SJCRH30 (cell line): ENCODE data around the gene SGTA. TPM values are rescaled to one million over a fixed set of nuclear protein-coding genes. Genes with fewer than 3 reads are reported as not detected.

Source experiments
- DNase-seq, 2 experiments: peaks; one replicate each; pipeline ENCODE4 v3.0.0-alpha.2; 2015 to 2020
- H3K27ac ChIP-seq: fragments of 250-450 bp; sonication (Bioruptor Pico); 2 replicates; pipeline ENCODE4 v1.5.1; 2020; ENCODE audit warnings: mild to moderate bottlenecking, moderate library complexity
- H3K27me3 ChIP-seq: fragments of 250-450 bp; sonication (Bioruptor Pico); 2 replicates; pipeline ENCODE4 v1.5.1; 2020; ENCODE audit warnings: mild to moderate bottlenecking, moderate library complexity
- H3K36me3 ChIP-seq: fragments of 250-450 bp; sonication (Bioruptor Pico); 2 replicates; pipeline ENCODE4 v1.5.1; 2020; ENCODE audit warnings: mild to moderate bottlenecking, moderate library complexity
- H3K4me1 ChIP-seq: fragments of 250-450 bp; sonication (Bioruptor Pico); 2 replicates; pipeline ENCODE4 v1.5.1; 2020; ENCODE audit warnings: mild to moderate bottlenecking, moderate library complexity
- H3K4me3 ChIP-seq: fragments of 250-450 bp; sonication (Bioruptor Pico); 2 replicates; pipeline ENCODE4 v1.5.1; 2020; ENCODE audit warnings: mild to moderate bottlenecking, moderate library complexity
- H3K9me3 ChIP-seq: fragments of 250-450 bp; sonication (Bioruptor Pico); replicated peaks from 2 replicates; pipeline ENCODE4 v1.5.1; 2020; ENCODE audit warnings: mild to moderate bottlenecking, moderate library complexity
- total RNA-seq: library from RNA; depleted of rRNA; stranded (reverse); fragments of >200 nt; shearing (Covaris generic); gene quantifications from 2 replicates; pipeline ENCODE4 v1.2.3, GENCODE V29; 2014

The SGTA gene
- total RNA-seq, 1 experiment from 2014 or later: 103 TPM

GRCh38 chr19:2813235-2814160 lies 30.4 kb upstream of the SGTA start:
- Histone ChIP-seq H3K9me3 (no peaks in the 10 kb centered on the region), H3K27ac (no peak overlapping the region), H3K4me3 (no peak overlapping the region), H3K36me3 (peaks cover 24% of the 10 kb centered on the region), H3K4me1 (no peaks in the 10 kb centered on the region), H3K27me3 (no peaks in the 10 kb centered on the region)
- DNase-seq: no peak

GRCh38 chr19:2812414-2813234 lies 29.6 kb upstream of the SGTA start:
- H3K9me3 ChIP-seq: no peaks in the 10 kb centered on the region
- H3K4me3 ChIP-seq: no peak overlapping the region
- H3K27me3 ChIP-seq: no peaks in the 10 kb centered on the region
- H3K36me3 ChIP-seq: peaks cover 31% of the 10 kb centered on the region
- no peaks in the 10 kb centered on the region for H3K4me1 ChIP-seq
- no peak for DNase-seq
- H3K27ac ChIP-seq: no peak overlapping the region

- no peaks in the 10 kb centered on the region for H3K27me3 ChIP-seq
- no peak overlapping the region for H3K27ac ChIP-seq
- H3K9me3 ChIP-seq: no peaks in the 10 kb centered on the region
- peaks cover 36% of the 10 kb centered on the region for H3K36me3 ChIP-seq
- no peak overlapping the region for H3K4me3 ChIP-seq
- H3K4me1 ChIP-seq: no peaks in the 10 kb centered on the region
- no peak for DNase-seq
These were observed 28.8 kb upstream of the SGTA start for GRCh38 chr19:2811735-2812413.

- Histone ChIP-seq H3K27ac (no peak overlapping the region), H3K27me3 (no peaks in the 10 kb centered on the region), H3K9me3 (no peaks in the 10 kb centered on the region), H3K4me1 (no peaks in the 10 kb centered on the region), H3K36me3 (peaks cover 41% of the 10 kb centered on the region), H3K4me3 (no peak overlapping the region)
- DNase-seq: no peak
These were observed 28.2 kb upstream of the SGTA start for GRCh38 chr19:2811221-2811722.

- no peak overlapping the region for H3K4me3 ChIP-seq
- H3K27me3 ChIP-seq: no peaks in the 10 kb centered on the region
- H3K27ac ChIP-seq: no peak overlapping the region
- H3K9me3 ChIP-seq: no peaks in the 10 kb centered on the region
- peaks cover 46% of the 10 kb centered on the region for H3K36me3 ChIP-seq
- H3K4me1 ChIP-seq: no peaks in the 10 kb centered on the region
- no peak for DNase-seq
These were observed 27.3 kb upstream of the SGTA start for GRCh38 chr19:2810141-2811091.

GRCh38 chr19:2809387-2810140 lies 26.5 kb upstream of the SGTA start:
- no peak for DNase-seq
- Histone ChIP-seq H3K27ac (no peak overlapping the region), H3K27me3 (no peaks in the 10 kb centered on the region), H3K36me3 (peaks cover 54% of the 10 kb centered on the region), H3K4me3 (no peak overlapping the region), H3K4me1 (no peaks in the 10 kb centered on the region), H3K9me3 (no peaks in the 10 kb centered on the region)

GRCh38 chr19:2808129-2808941 lies 25.3 kb upstream of the SGTA start:
- Histone ChIP-seq H3K27me3 (no peaks in the 10 kb centered on the region), H3K36me3 (peaks cover 55% of the 10 kb centered on the region), H3K4me3 (no peak overlapping the region), H3K4me1 (no peaks in the 10 kb centered on the region), H3K27ac (no peak overlapping the region), H3K9me3 (no peaks in the 10 kb centered on the region)
- DNase-seq: no peak

GRCh38 chr19:2807379-2808128 lies 24.5 kb upstream of the SGTA start:
- no peak for DNase-seq
- Histone ChIP-seq H3K36me3 (peaks cover 63% of the 10 kb centered on the region), H3K4me3 (no peak overlapping the region), H3K27ac (no peak overlapping the region), H3K4me1 (no peaks in the 10 kb centered on the region), H3K9me3 (no peaks in the 10 kb centered on the region), H3K27me3 (no peaks in the 10 kb centered on the region)

- Histone ChIP-seq H3K27me3 (no peaks in the 10 kb centered on the region), H3K4me1 (no peaks in the 10 kb centered on the region), H3K36me3 (peaks cover 65% of the 10 kb centered on the region), H3K4me3 (no peak overlapping the region), H3K9me3 (no peaks in the 10 kb centered on the region), H3K27ac (no peak overlapping the region)
- no peak for DNase-seq
These were observed 23.8 kb upstream of the SGTA start for GRCh38 chr19:2806736-2807378.

- Histone ChIP-seq H3K27ac (no peak overlapping the region), H3K4me1 (no peaks in the 10 kb centered on the region), H3K27me3 (no peaks in the 10 kb centered on the region), H3K9me3 (no peaks in the 10 kb centered on the region), H3K36me3 (peaks cover 71% of the 10 kb centered on the region), H3K4me3 (no peak overlapping the region)
- no peak for DNase-seq
These were observed 23.0 kb upstream of the SGTA start for GRCh38 chr19:2805991-2806649.

GRCh38 chr19:2805261-2805900 lies 22.3 kb upstream of the SGTA start:
- no peaks in the 10 kb centered on the region for H3K27me3 ChIP-seq
- H3K27ac ChIP-seq: no peak overlapping the region
- peaks cover 73% of the 10 kb centered on the region for H3K36me3 ChIP-seq
- no peak for DNase-seq
- no peak overlapping the region for H3K4me3 ChIP-seq
- H3K9me3 ChIP-seq: no peaks in the 10 kb centered on the region
- H3K4me1 ChIP-seq: no peaks in the 10 kb centered on the region
